AG10803 (cell line): ENCODE data around the gene DSCAML1.

Source experiments
- DNase-seq: peaks from one replicate; pipeline ENCODE4 v3.0.0; 2010; ENCODE audit warnings: low read depth
- H3K4me3 ChIP-seq: 2 replicates; pipeline ENCODE4 v1.5.1; 2011; ENCODE audit warnings: mild to moderate bottlenecking, low read length, control low read depth
- TF ChIP-seq, protein P1 (sequence below): conservative IDR thresholded peaks from 2 replicates; pipeline ENCODE4 v1.5.1; 2011; ENCODE audit warnings: mild to moderate bottlenecking, low read length, control low read depth, inconsistent platforms

DSCAML1 gene

DNA sequence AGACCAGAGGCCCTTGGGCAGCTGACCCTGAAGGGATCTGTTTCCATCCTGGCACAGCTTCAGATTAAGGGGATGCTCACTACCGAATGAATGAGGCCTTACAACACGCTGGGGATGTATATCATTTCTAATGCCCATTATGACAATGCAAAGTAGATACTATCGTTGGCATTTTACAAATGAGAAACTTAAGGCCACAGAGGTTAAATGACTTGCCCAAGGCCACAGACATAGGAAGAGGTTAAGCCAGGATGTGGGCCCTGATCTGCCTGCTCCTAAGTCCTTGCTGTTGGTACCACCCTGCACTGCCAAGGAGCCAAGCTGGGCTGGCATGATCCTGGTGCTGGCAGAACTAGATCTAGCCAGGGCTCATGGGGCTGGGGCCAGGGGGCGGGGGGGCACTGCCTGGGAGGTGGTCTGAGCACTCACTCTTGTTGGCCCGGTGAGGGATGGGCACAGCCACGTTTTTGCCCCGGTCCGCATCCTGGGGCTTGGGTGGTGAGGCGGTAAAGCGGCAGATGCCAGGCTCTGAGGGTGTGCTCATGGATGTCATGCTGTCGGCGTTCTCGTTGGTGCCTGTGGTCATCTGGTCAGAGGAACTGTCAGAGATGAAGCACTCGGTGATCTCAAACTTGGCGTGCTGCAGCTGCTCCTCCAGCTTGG is 366.6 kb downstream of the DSCAML1 start:
- DNase-seq: no peak
- TF ChIP-seq, protein P1, sequence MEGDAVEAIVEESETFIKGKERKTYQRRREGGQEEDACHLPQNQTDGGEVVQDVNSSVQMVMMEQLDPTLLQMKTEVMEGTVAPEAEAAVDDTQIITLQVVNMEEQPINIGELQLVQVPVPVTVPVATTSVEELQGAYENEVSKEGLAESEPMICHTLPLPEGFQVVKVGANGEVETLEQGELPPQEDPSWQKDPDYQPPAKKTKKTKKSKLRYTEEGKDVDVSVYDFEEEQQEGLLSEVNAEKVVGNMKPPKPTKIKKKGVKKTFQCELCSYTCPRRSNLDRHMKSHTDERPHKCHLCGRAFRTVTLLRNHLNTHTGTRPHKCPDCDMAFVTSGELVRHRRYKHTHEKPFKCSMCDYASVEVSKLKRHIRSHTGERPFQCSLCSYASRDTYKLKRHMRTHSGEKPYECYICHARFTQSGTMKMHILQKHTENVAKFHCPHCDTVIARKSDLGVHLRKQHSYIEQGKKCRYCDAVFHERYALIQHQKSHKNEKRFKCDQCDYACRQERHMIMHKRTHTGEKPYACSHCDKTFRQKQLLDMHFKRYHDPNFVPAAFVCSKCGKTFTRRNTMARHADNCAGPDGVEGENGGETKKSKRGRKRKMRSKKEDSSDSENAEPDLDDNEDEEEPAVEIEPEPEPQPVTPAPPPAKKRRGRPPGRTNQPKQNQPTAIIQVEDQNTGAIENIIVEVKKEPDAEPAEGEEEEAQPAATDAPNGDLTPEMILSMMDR: no peak
- H3K4me3 ChIP-seq: no peak overlapping the region

DNA sequence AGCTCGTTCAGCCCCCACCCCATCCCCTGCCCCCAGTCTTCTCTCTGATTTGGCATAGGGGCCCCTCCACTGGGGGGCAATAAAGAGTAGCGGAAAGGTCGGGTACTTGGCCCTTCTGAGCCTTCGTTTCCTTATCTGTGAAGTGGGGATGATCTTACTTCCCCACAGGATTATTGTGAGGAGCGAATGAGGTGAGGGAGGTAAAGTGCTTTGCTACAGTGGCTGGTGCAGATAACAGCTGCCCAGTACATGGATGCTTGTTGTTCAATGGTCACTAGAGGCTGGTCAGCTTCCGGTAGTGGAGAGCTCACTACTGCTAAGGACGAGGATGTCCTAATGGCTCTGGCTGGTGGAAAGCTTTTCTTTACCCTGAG is 368.2 kb downstream of the DSCAML1 start:
- TF ChIP-seq, protein P1: no peak
- no peak for DNase-seq
- H3K4me3 ChIP-seq: no peak overlapping the region

DNA sequence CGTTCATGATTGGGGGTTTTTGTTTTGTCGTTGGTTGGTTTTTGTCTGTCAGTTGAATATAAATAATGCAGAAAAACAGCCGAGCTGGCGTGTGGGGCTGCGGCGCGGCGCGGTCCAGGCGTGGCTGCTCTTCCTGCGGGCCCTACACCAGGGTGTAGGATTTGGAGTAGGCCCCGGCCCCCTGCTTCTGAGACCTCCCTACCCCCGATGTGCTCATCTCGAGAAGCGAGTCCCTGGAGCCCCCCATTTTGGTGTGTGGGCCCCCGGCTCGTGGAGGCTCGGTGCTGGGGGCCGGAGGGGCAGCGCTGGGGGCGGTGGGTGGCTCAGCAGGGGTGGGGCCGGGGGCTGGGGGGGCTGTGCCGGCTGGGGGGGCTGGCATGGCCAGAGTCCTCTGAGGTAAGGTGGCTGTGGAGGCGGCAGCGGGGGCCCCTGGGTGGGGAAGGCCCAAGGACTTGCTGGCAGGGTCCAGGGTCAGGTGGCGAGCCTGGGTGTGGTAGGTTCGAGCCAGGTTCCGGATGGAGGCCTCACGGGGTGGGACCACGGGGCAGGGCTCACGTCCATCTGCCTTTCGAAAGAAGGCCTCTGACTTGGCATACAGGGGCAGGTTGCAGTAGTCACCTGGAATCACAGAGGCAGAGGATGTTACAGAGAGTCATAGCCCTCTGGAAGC is 368.7 kb downstream of the DSCAML1 start:
- TF ChIP-seq, protein P1: no peak
- no peak for DNase-seq
- H3K4me3 ChIP-seq: no peak overlapping the region

DNA sequence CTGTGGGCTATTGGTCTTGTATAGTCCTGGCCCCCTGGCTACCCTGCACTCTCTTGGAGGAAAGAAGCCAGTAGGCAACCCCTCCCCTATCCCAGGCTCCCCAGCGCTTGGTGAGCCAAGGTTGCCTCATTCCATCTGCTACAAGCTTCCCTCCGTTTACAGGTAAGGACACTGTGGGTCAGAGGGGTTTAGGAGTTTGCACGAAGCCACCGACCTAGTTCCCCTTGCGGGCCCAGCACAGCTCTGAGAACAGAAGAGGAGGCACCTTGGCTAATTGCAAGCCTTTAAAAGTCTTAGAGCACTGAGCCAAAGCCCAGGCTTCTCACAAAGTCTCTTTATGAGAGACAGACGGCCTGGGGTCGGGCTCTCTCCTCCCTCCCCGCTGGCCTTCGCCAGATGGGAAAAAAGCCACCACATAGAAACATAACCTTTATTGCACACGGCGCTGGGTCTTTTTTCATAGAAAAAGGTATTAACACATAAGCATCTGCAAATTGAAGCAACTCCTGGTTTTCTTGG is 369.6 kb downstream of the DSCAML1 start:
- no peak overlapping the region for H3K4me3 ChIP-seq
- DNase-seq: no peak
- TF ChIP-seq, protein P1: no peak

DNA sequence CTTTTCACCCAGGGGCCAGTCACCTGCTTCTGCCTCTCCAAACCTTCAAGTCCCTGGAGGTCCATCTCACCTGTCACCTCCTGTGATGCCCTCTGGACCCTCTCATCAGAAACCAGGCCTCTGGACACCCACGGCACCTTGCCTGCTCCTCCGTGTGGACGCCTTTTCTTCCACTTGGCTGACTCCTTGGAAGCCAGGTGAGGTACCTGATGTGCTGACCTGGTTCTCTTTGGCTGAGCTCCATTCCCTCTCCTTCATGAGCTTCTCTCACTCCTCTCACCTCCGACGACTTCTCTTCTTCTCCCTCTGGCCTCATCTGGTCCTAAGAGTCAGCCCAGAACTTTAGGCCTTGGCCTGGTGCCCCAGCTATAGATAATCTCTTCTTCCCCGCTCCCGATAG is 370.1 kb downstream of the DSCAML1 start:
- no peak overlapping the region for H3K4me3 ChIP-seq
- no peak for DNase-seq
- TF ChIP-seq, protein P1: no peak

DNA sequence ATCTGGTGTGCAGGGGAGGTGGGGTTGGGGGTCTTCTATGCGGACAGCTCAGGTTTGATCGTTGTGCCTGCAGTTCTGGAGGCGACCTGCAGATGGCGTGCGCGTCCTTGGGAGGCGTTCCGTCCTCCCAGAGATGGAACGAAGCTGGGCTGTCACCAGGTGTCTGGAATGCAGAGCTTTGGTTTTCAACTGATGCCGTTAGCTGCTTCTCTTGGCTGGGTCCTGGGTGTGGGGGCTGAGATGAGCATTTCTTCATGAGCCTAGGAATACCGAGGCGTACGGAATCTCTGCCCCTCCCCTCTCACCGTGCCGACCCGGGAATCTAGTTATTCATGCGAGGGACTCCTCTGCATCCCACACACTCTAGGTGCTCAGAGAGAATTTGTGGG is 370.7 kb downstream of the DSCAML1 start:
- peak; percentile 35 for DNase-seq
- H3K4me3 ChIP-seq: no peak overlapping the region
- TF ChIP-seq, protein P1: peak; percentile 96

DNA sequence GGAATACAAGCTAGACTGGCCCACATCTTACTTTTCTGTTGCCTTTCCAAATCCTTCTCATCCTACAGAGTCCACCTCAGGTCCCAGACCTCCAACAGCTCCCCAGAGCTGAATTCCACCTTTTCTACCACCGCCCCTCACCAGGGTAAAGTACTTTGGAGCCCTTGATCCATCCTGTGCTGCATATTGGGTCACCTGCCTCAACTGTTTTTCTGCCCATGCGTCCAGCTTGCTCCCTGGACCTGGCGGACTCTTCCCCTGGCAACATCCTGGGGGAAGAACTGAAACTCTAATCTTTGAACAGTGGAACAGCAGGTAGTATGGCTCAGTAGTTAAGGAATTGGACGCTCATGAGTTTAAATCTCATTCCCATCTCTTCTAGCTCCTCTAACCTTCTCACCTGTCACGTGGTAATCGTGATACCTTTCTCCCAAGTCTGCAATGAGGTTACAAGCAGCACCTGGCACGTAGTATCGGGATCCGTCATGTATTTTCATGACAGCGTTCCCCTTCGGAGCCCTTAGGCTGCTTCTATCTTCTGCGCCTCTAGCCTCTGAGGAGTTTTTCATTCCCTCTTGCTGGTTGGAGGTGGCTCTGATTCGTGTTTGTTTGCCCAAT is 371.2 kb downstream of the DSCAML1 start:
- TF ChIP-seq, protein P1: no peak
- H3K4me3 ChIP-seq: no peak overlapping the region
- DNase-seq: no peak
